WTC11 (cell line): ENCODE data around the gene PUS1.
"Not testable (repeated sequence)": the region's sequence is repeated elsewhere in the genome, so short reads cannot be mapped to it uniquely, and the experiment has no call there.

Source experiments
- AFF4 ChIP-seq: sonication (generic); formaldehyde crosslinking; IDR thresholded peaks from 2 replicates; pipeline ENCODE4 v1.8.1; 2023; ENCODE audit warnings: mild to moderate bottlenecking, missing genetic modification reagents, borderline replicate concordance
- CTCF ChIP-seq: fragments of 200-600 bp; IDR thresholded peaks from 2 replicates; pipeline ENCODE4 v1.8.0; 2022; ENCODE audit warnings: antibody characterized with exemption
- JUN ChIP-seq: sonication (generic); formaldehyde crosslinking; IDR thresholded peaks from 2 replicates; pipeline ENCODE4 v1.8.0; 2023; ENCODE audit warnings: mild to moderate bottlenecking, missing genetic modification reagents
- NR2C2 ChIP-seq: sonication (generic); formaldehyde crosslinking; IDR thresholded peaks from 2 replicates; pipeline ENCODE4 v1.8.0; 2022; ENCODE audit warnings: mild to moderate bottlenecking, missing genetic modification reagents
- TCF7 ChIP-seq: sonication (generic); formaldehyde crosslinking; IDR thresholded peaks from 2 replicates; pipeline ENCODE4 v1.8.0; 2022; ENCODE audit warnings: mild to moderate bottlenecking, low read depth, missing genetic modification reagents, moderate library complexity
- TP53 ChIP-seq: sonication (generic); formaldehyde crosslinking; IDR thresholded peaks from 2 replicates; pipeline ENCODE4 v1.8.1; 2023; ENCODE audit warnings: mild to moderate bottlenecking, missing genetic modification reagents
- USF2 ChIP-seq: sonication (generic); formaldehyde crosslinking; IDR thresholded peaks from 2 replicates; pipeline ENCODE4 v1.8.1; 2023; ENCODE audit warnings: mild to moderate bottlenecking, missing genetic modification reagents, moderate library complexity
- ZBTB21 ChIP-seq: sonication (generic); formaldehyde crosslinking; IDR thresholded peaks from 2 replicates; pipeline ENCODE4 v1.8.1; 2023; ENCODE audit warnings: mild to moderate bottlenecking, missing genetic modification reagents, borderline replicate concordance
- ZNF423 ChIP-seq: fragments of 250-450 bp; sonication (Bioruptor Pico); IDR thresholded peaks from 2 replicates; pipeline ENCODE4 v2.1.2; 2022; ENCODE audit warnings: mild to moderate bottlenecking, moderate library complexity
- TF ChIP-seq, protein P1 (sequence below): sonication (generic); formaldehyde crosslinking; IDR thresholded peaks from 2 replicates; pipeline ENCODE4 v1.8.0; 2022; ENCODE audit warnings: mild to moderate bottlenecking, missing genetic modification reagents
- TF ChIP-seq, protein P2 (sequence below): fragments of 250-450 bp; sonication (Bioruptor Pico); IDR thresholded peaks from 2 replicates; pipeline ENCODE4 v1.9.0; 2021; ENCODE audit warnings: mild to moderate bottlenecking
- TF ChIP-seq, protein P3 (sequence below): sonication (generic); formaldehyde crosslinking; IDR thresholded peaks from 2 replicates; pipeline ENCODE4 v1.8.1; 2022; ENCODE audit warnings: mild to moderate bottlenecking, moderate library complexity, missing genetic modification reagents
- TF ChIP-seq, protein P4 (sequence below): sonication (generic); formaldehyde crosslinking; IDR thresholded peaks from 2 replicates; pipeline ENCODE4 v1.8.0; 2023; ENCODE audit warnings: mild to moderate bottlenecking, missing genetic modification reagents

- TF ChIP-seq, protein P1, sequence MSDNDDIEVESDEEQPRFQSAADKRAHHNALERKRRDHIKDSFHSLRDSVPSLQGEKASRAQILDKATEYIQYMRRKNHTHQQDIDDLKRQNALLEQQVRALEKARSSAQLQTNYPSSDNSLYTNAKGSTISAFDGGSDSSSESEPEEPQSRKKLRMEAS (CRISPR knock-in tag), result not testable (repeated sequence)
- TF ChIP-seq ZNF423 (CRISPR knock-in tag); TCF7; TP53 (CRISPR knock-in tag); CTCF; JUN (CRISPR knock-in tag); NR2C2 (CRISPR knock-in tag); AFF4 (CRISPR knock-in tag); ZBTB21 (CRISPR knock-in tag); USF2 (CRISPR knock-in tag): not testable (repeated sequence)
- TF ChIP-seq, protein P2, sequence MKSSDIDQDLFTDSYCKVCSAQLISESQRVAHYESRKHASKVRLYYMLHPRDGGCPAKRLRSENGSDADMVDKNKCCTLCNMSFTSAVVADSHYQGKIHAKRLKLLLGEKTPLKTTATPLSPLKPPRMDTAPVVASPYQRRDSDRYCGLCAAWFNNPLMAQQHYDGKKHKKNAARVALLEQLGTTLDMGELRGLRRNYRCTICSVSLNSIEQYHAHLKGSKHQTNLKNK (CRISPR knock-in tag), result not testable (repeated sequence)
- TF ChIP-seq, protein P3, sequence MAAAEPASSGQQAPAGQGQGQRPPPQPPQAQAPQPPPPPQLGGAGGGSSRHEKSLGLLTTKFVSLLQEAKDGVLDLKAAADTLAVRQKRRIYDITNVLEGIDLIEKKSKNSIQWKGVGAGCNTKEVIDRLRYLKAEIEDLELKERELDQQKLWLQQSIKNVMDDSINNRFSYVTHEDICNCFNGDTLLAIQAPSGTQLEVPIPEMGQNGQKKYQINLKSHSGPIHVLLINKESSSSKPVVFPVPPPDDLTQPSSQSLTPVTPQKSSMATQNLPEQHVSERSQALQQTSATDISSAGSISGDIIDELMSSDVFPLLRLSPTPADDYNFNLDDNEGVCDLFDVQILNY (CRISPR knock-in tag), result not testable (repeated sequence)
- TF ChIP-seq, protein P4, sequence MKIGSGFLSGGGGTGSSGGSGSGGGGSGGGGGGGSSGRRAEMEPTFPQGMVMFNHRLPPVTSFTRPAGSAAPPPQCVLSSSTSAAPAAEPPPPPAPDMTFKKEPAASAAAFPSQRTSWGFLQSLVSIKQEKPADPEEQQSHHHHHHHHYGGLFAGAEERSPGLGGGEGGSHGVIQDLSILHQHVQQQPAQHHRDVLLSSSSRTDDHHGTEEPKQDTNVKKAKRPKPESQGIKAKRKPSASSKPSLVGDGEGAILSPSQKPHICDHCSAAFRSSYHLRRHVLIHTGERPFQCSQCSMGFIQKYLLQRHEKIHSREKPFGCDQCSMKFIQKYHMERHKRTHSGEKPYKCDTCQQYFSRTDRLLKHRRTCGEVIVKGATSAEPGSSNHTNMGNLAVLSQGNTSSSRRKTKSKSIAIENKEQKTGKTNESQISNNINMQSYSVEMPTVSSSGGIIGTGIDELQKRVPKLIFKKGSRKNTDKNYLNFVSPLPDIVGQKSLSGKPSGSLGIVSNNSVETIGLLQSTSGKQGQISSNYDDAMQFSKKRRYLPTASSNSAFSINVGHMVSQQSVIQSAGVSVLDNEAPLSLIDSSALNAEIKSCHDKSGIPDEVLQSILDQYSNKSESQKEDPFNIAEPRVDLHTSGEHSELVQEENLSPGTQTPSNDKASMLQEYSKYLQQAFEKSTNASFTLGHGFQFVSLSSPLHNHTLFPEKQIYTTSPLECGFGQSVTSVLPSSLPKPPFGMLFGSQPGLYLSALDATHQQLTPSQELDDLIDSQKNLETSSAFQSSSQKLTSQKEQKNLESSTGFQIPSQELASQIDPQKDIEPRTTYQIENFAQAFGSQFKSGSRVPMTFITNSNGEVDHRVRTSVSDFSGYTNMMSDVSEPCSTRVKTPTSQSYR (CRISPR knock-in tag), result not testable (repeated sequence)
Observed at GRCh38 chr12:131961328-131961727, 32.3 kb downstream of the PUS1 start.
